Kidney (tissue), 14 donors: ENCODE measurements around the gene VWA5A. TPM values are rescaled to one million over a fixed set of nuclear protein-coding genes. Genes with fewer than 3 reads are reported as not detected.

ENCODE experiments used
- DNase-seq, 5 donors: peaks; one replicate each; pipeline ENCODE4 v3.0.0-alpha.2; 2013 to 2020
- FAIRE-seq: peaks from 2 replicates; lab custom pipeline; 2012; peaks lifted over from hg19 to GRCh38; lab: Jason Lieb, UNC
- H3K27ac ChIP-seq, 2 donors: one replicate each; pipeline ENCODE4 v1.7.0; 2013; ENCODE audit warnings: low read depth in 2 of 2, low read length in 2 of 2, inconsistent platforms in 1 of 2
- H3K27me3 ChIP-seq: one replicate; pipeline ENCODE4 v1.7.1; 2013; ENCODE audit warnings: low read length, inconsistent platforms; ENCODE audit not compliant: control insufficient read depth, insufficient read depth
- H3K36me3 ChIP-seq, 3 donors: one replicate each; pipeline versions ENCODE4 v1.7.0 to v1.7.1; 2013; ENCODE audit warnings: low read length in 3 of 3, control low read depth in 1 of 3, inconsistent platforms in 1 of 3; ENCODE audit not compliant: insufficient read depth in 3 of 3, control insufficient read depth in 2 of 3
- H3K4me1 ChIP-seq, 3 donors: one replicate each; pipeline versions ENCODE4 v1.7.0 to v1.7.1; 2013; ENCODE audit warnings: low read length in 3 of 3, inconsistent platforms in 1 of 3, low read depth in 1 of 3; ENCODE audit not compliant: control insufficient read depth in 2 of 3, insufficient read depth in 2 of 3
- H3K4me3 ChIP-seq, 3 donors: one replicate each; pipeline versions ENCODE4 v1.7.0 to v1.8.1; 2013; ENCODE audit warnings: low read length in 3 of 3, control low read depth in 1 of 3, inconsistent platforms in 1 of 3
- H3K9ac ChIP-seq, 3 donors: one replicate each; pipeline versions ENCODE4 v1.7.0 to v1.7.1; 2013; ENCODE audit warnings: low read length in 3 of 3, control low read depth in 1 of 3, inconsistent platforms in 1 of 3
- H3K9me3 ChIP-seq, 3 donors: one replicate each; pipeline versions ENCODE4 v1.7.0 to v1.7.1; 2013; ENCODE audit warnings: low read length in 3 of 3, control low read depth in 1 of 3, inconsistent platforms in 1 of 3; ENCODE audit not compliant: control insufficient read depth in 2 of 3, insufficient read depth in 1 of 3
- intact Hi-C: fragments of 100-400 bp; cut with DNase I; formaldehyde crosslinking; loops from one replicate; pipeline ENCODE4 v1.11.1; 2022
- polyA plus RNA-seq: library from polyadenylated mRNA; stranded (reverse); fragments of 350-450 nt; fragmentation: Illumina TruSeq; extraction: RNeasy Lipid Tissue Mini Kit (QIAGEN cat#74804); gene quantifications from one replicate; pipeline ENCODE4 v1.2.3, GENCODE V29; 2014; ENCODE audit warnings: low read depth, low replicate concordance; ENCODE audit not compliant: insufficient read depth
- total RNA-seq: library from RNA; stranded (reverse); fragmentation: NEBNext Ultra II Directional; extraction: Animal tissue kit (Norgen Biotek cat#: 25700); gene quantifications from one replicate; pipeline ENCODE4 v1.2.1, GENCODE V29; 2021
- TF ChIP-seq, protein P1 (sequence below): IDR thresholded peaks from 3 replicates; pipeline ENCODE4 v1.5.1; 2012; ENCODE audit warnings: mild to moderate bottlenecking, moderate library complexity, borderline replicate concordance; ENCODE audit not compliant: insufficient read depth; ENCODE audit errors: extremely low read depth
- donor health status: control.
- donor health status: control.
- donor health status: control.
- donor health status: control.
- donor health status: control.
- donor health status: DM: yes; HTN: yes; CAD: no.
- donor health status: Normal renal cell carcinoma (clear cell type).

VWA5A gene
- total and polyA plus RNA-seq, 2 donors from 2014 or later = 25.0 to 57.2 TPM

DNA sequence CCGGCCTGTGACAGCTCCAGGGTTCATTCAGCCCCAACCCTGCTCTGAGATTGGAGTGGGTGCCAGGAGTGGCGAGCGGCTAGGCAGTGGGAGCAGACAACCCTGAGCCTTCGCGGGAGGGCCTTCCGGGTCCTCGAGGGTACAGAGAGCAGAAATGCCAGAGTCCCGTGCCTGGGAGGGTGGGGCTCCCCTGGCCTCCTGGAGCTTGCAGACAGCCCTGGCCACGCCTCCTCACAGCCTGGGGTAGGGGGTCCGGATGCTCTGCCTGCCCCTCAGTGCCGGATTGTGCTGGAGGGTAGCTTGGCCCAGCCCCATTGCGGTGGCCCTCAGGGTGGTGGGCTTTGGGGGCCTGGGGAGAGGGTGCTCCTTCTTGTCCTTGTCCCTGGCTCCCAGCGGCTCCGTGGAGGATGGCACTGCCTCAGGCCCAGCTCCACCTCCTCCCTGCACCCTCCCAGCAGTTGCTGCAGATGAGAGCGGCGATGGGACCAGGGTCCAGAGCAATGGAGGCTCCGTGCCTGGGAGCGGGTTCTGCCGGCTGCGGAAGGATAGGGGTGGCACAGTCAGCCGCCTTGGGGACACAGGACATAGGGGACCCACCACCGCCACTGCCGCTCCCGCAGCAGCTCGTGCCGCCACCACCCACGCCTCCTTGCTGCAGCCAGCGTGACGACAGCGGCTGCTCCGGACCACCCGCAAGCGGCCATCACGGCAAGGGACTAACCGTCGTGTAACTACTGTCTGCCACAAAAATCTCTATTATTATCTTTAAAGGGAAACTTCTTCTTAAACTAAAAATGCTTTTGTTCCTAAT lies 39.2 kb upstream of the VWA5A start:
- no peaks in the 10 kb centered on the region for H3K9me3 ChIP-seq
- H3K4me1 ChIP-seq = peaks cover 0 to 7% (median 0%) of the 10 kb centered on the region in 3 donors
- no peaks in the 10 kb centered on the region for H3K27me3 ChIP-seq
- H3K27ac ChIP-seq = no peak overlapping the region
- DNase-seq (peak; percentile 52 to 78 (median 53)), FAIRE-seq (no peak)
- no peak overlapping the region for H3K9ac ChIP-seq
- H3K36me3 ChIP-seq = no peaks in the 10 kb centered on the region
- H3K4me3 ChIP-seq = peak overlapping the region; percentile 46 to 60 (median 48)
- TF ChIP-seq, protein P1, sequence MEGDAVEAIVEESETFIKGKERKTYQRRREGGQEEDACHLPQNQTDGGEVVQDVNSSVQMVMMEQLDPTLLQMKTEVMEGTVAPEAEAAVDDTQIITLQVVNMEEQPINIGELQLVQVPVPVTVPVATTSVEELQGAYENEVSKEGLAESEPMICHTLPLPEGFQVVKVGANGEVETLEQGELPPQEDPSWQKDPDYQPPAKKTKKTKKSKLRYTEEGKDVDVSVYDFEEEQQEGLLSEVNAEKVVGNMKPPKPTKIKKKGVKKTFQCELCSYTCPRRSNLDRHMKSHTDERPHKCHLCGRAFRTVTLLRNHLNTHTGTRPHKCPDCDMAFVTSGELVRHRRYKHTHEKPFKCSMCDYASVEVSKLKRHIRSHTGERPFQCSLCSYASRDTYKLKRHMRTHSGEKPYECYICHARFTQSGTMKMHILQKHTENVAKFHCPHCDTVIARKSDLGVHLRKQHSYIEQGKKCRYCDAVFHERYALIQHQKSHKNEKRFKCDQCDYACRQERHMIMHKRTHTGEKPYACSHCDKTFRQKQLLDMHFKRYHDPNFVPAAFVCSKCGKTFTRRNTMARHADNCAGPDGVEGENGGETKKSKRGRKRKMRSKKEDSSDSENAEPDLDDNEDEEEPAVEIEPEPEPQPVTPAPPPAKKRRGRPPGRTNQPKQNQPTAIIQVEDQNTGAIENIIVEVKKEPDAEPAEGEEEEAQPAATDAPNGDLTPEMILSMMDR = no peak
- intact Hi-C loops = no loop called here

DNA sequence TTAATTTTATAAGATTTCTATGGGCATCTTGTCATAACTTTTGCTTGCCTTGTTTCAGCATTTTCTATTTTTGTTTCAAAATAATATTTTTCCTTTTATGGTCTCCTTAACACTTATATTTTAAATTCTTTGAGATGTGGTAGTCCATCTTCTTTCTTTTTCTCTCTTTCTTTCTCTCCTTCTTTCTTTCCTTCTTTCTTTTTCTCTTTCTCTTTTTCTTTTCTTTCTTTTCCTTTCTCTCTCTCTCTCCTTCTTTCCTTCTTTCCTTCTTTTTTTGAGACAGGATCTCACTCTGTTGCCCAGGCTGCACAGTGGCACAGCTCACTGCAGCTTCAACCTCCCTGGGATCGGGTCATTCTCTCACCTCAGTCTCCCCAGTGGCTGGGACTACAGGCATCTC lies 38.0 kb upstream of the VWA5A start:
- TF ChIP-seq, protein P1 = no peak
- FAIRE-seq (no peak), DNase-seq (no peak)
- Histone ChIP-seq H3K9ac (no peak overlapping the region), H3K27ac (no peak overlapping the region), H3K4me3 (no peak overlapping the region), H3K4me1 (peaks cover 0 to 5% (median 0%) of the 10 kb centered on the region in 3 donors), H3K9me3 (no peaks in the 10 kb centered on the region), H3K36me3 (no peaks in the 10 kb centered on the region), H3K27me3 (no peaks in the 10 kb centered on the region)
- intact Hi-C loops = no loop called here

DNA sequence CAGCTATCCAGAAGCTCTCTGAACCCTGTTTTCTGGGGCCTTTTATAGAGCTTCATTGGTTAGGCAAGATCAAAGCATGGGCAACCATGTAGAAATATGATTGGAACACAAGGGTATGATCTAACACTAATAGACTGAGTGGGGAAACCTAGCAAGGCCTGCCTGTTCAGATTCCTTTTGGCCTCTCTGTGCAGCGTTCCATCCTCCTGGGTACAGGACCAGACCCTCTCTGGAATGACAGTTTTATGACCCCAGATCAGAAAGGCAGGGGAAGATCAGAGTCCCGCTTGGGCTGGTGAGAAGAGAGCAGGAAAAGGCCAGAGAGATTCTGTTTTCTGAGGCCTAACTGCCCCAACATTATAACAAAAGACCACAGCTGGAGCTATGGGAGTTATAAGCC lies 36.7 kb upstream of the VWA5A start:
- Histone ChIP-seq H3K9ac (no peak overlapping the region), H3K4me1 (peaks cover 0 to 5% (median 0%) of the 10 kb centered on the region in 3 donors), H3K36me3 (no peaks in the 10 kb centered on the region), H3K27ac (no peak overlapping the region), H3K4me3 (no peak overlapping the region), H3K9me3 (no peaks in the 10 kb centered on the region), H3K27me3 (no peaks in the 10 kb centered on the region)
- intact Hi-C loops = no loop called here
- TF ChIP-seq, protein P1 = no peak
- peak in 2 of 5 donors; percentile 33 to 55 for DNase-seq
- no peak for FAIRE-seq
